ENCODE data around the gene TAMM41.
"Not testable (repeated sequence)": the region's sequence is repeated elsewhere in the genome, so short reads cannot be mapped to it uniquely, and the experiment has no call there.

The TAMM41 gene

GRCh38 chr3:11814663-11815062, 32.0 kb downstream of the TAMM41 start:
- no peak for DNase-seq

- DNase-seq: no peak
Measured at GRCh38 chr3:11810276-11810675, 36.4 kb downstream of the TAMM41 start.

- no peak for DNase-seq
Measured at GRCh38 chr3:11808231-11808630, 38.5 kb downstream of the TAMM41 start.

- no peak for DNase-seq
Measured at GRCh38 chr3:11807686-11808085, 39.0 kb downstream of the TAMM41 start.

GRCh38 chr3:11805716-11806115, 41.0 kb downstream of the TAMM41 start:
- DNase-seq: no peak

GRCh38 chr3:11803977-11804892, 42.5 kb downstream of the TAMM41 start:
- peak; percentile 5 for DNase-seq

GRCh38 chr3:11799791-11800190, 46.9 kb downstream of the TAMM41 start:
- DNase-seq: no peak

GRCh38 chr3:11794927-11795326, 51.8 kb downstream of the TAMM41 start:
- no peak for DNase-seq

- no peak for DNase-seq
Measured at GRCh38 chr3:11791339-11792200, 55.1 kb downstream of the TAMM41 start.

- no peak for DNase-seq
Measured at GRCh38 chr3:11789412-11789811, 57.3 kb downstream of the TAMM41 start.

GRCh38 chr3:11784971-11785377, 61.7 kb downstream of the TAMM41 start:
- DNase-seq: no peak

- no peak for DNase-seq
Measured at GRCh38 chr3:11780341-11780740, 66.3 kb downstream of the TAMM41 start.

GRCh38 chr3:11779626-11780025, 67.1 kb downstream of the TAMM41 start:
- no peak for DNase-seq

- no peak for DNase-seq
Measured at GRCh38 chr3:11778248-11778647, 68.4 kb downstream of the TAMM41 start.

- no peak for DNase-seq
Measured at GRCh38 chr3:11776346-11776745, 70.3 kb downstream of the TAMM41 start.

GRCh38 chr3:11775493-11775892, 71.2 kb downstream of the TAMM41 start:
- no peak for DNase-seq

GRCh38 chr3:11774296-11774877, 72.3 kb downstream of the TAMM41 start:
- no peak for DNase-seq

- DNase-seq: not testable (repeated sequence)
Measured at GRCh38 chr3:11771931-11772330, 74.8 kb downstream of the TAMM41 start.

GRCh38 chr3:11770477-11771391, 76.0 kb downstream of the TAMM41 start:
- DNase-seq: peak; percentile 61

- DNase-seq: no peak
Measured at GRCh38 chr3:11769704-11770476, 76.8 kb downstream of the TAMM41 start.

- DNase-seq: no peak
Measured at GRCh38 chr3:11768604-11769003, 78.1 kb downstream of the TAMM41 start.
